Karpas-422 (cell line): ENCODE measurements around the gene GABRP. TPM values are rescaled to one million over a fixed set of nuclear protein-coding genes. Genes with fewer than 3 reads are reported as not detected.

Source experiments
- DNase-seq: peaks from one replicate; pipeline ENCODE4 v3.0.0-alpha.2; 2015
- H2AFZ ChIP-seq: fragments of 200-600 bp; sonication (generic); 2 replicates; pipeline ENCODE4 v1.6.1; 2014; ENCODE audit warnings: antibody characterized with exemption, low read length, mixed read lengths
- H3K27ac ChIP-seq: fragments of 200-600 bp; sonication (generic); 2 replicates; pipeline ENCODE4 v1.5.1; 2014; ENCODE audit warnings: mild to moderate bottlenecking, low read length, moderate library complexity
- H3K27me3 ChIP-seq: fragments of 200-600 bp; sonication (generic); 2 replicates; pipeline ENCODE4 v1.6.1; 2014; ENCODE audit warnings: low read length, mixed read lengths
- H3K36me3 ChIP-seq: fragments of 200-600 bp; sonication (generic); 2 replicates; pipeline ENCODE4 v1.6.1; 2014; ENCODE audit warnings: low read length, mixed read lengths; ENCODE audit not compliant: insufficient read depth
- H3K4me1 ChIP-seq: fragments of 200-600 bp; sonication (generic); 2 replicates; pipeline ENCODE4 v1.6.1; 2014; ENCODE audit warnings: mild to moderate bottlenecking, low read length, mixed read lengths
- H3K4me2 ChIP-seq: fragments of 200-600 bp; sonication (generic); 2 replicates; pipeline ENCODE4 v1.6.1; 2014; ENCODE audit warnings: low read length, low read depth, mild to moderate bottlenecking; ENCODE audit not compliant: poor library complexity, severe bottlenecking
- H3K4me3 ChIP-seq: fragments of 200-600 bp; sonication (generic); 2 replicates; pipeline ENCODE4 v1.5.1; 2014; ENCODE audit warnings: mild to moderate bottlenecking, antibody characterized with exemption, low read length, mixed read lengths
- H3K79me2 ChIP-seq: fragments of 200-600 bp; sonication (generic); 2 replicates; pipeline ENCODE4 v1.6.1; 2014; ENCODE audit warnings: mild to moderate bottlenecking, low read length, mixed read lengths
- H3K9ac ChIP-seq: fragments of 200-600 bp; sonication (generic); 2 replicates; pipeline ENCODE4 v1.6.0; 2014; ENCODE audit warnings: low read length
- H3K9me2 ChIP-seq: fragments of 200-600 bp; sonication (generic), shearing (Covaris generic); replicated peaks from 2 replicates; pipeline ENCODE4 v1.6.0; 2014; ENCODE audit warnings: mild to moderate bottlenecking, low read length, moderate library complexity; ENCODE audit not compliant: insufficient read depth
- H3K9me3 ChIP-seq: fragments of 300-700, 200-600 bp; sonication (generic); 2 replicates; pipeline ENCODE4 v1.6.1; 2014; ENCODE audit warnings: low read length, mixed read lengths
- H4K20me1 ChIP-seq: fragments of 200-600 bp; sonication (generic); 2 replicates; pipeline ENCODE4 v1.6.1; 2014; ENCODE audit warnings: mild to moderate bottlenecking, antibody characterized with exemption, low read length, low read depth; ENCODE audit not compliant: insufficient read depth
- total RNA-seq: library from RNA; depleted of rRNA; stranded (reverse); fragments of >200 nt; shearing (Covaris generic); gene quantifications from 2 replicates; pipeline ENCODE4 v1.2.3, GENCODE V29; 2014; ENCODE audit warnings: low replicate concordance

Gene GABRP
- total RNA-seq, 1 experiment from 2014 or later: not detected

DNA sequence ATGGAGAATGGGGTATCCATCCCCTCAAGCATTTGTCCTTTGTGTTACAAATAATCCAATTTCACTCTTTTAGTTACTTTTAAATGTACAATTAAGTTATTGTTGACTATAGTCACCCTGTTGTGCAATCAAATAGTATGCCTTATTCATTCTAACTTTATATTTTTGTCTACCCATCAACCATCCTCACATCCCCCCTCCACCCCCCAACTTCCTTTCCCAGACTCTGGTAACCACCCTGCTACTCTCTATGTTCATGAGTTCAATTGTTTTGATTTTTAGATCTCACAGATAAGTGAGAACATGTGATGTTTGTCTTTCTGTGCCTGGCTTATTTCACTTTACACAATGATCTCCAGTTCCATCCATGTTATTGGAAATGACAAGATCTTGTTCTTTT, 62.9 kb downstream of the GABRP start:
- H3K27ac ChIP-seq: no peak overlapping the region
- H3K9me3 ChIP-seq: no peaks in the 10 kb centered on the region
- no peaks in the 10 kb centered on the region for H3K4me1 ChIP-seq
- H4K20me1 ChIP-seq: no peaks in the 10 kb centered on the region
- no peaks in the 10 kb centered on the region for H3K9me2 ChIP-seq
- H3K4me3 ChIP-seq: no peak overlapping the region
- DNase-seq: no peak
- H3K4me2 ChIP-seq: no peak overlapping the region
- no peaks in the 10 kb centered on the region for H3K79me2 ChIP-seq
- no peaks in the 10 kb centered on the region for H3K36me3 ChIP-seq
- no peak overlapping the region for H2AFZ ChIP-seq
- no peak overlapping the region for H3K9ac ChIP-seq
- H3K27me3 ChIP-seq: no peaks in the 10 kb centered on the region

- no peaks in the 10 kb centered on the region for H3K27me3 ChIP-seq
- no peak overlapping the region for H3K4me3 ChIP-seq
- H2AFZ ChIP-seq: no peak overlapping the region
- H4K20me1 ChIP-seq: no peaks in the 10 kb centered on the region
- no peak overlapping the region for H3K27ac ChIP-seq
- no peak for DNase-seq
- H3K79me2 ChIP-seq: no peaks in the 10 kb centered on the region
- no peaks in the 10 kb centered on the region for H3K36me3 ChIP-seq
- no peaks in the 10 kb centered on the region for H3K9me2 ChIP-seq
- no peak overlapping the region for H3K9ac ChIP-seq
- H3K9me3 ChIP-seq: no peaks in the 10 kb centered on the region
- H3K4me2 ChIP-seq: no peak overlapping the region
- H3K4me1 ChIP-seq: no peaks in the 10 kb centered on the region
Measured at GRCh38 chr5:170846846-170847245, 63.3 kb downstream of the GABRP start.

- no peaks in the 10 kb centered on the region for H3K9me3 ChIP-seq
- H2AFZ ChIP-seq: no peak overlapping the region
- no peak overlapping the region for H3K9ac ChIP-seq
Measured at GRCh38 chr5:170848033-170848432, 64.5 kb downstream of the GABRP start.

DNA sequence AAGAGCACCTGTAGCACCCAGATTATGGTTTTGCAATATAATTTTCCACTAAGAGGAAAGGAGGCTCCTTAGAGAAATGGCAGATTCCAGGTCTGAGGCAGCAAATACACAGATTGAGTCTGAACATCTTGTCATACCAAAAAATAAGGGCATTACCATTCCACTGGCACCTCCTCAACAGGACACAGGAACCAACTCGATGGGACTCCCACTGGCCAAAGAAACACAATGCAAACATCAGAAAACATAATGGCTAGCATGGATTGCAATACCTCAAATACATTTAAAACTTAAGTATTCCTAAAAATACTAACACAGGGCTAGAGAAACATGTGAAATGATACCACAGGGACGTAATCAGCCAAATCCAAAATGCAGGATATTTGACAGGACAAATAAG, 65.8 kb downstream of the GABRP start:
- no peak overlapping the region for H2AFZ ChIP-seq
- no peak overlapping the region for H3K9ac ChIP-seq
- no peaks in the 10 kb centered on the region for H3K9me2 ChIP-seq
- no peak overlapping the region for H3K4me3 ChIP-seq
- no peaks in the 10 kb centered on the region for H4K20me1 ChIP-seq
- H3K4me2 ChIP-seq: no peak overlapping the region
- H3K4me1 ChIP-seq: no peaks in the 10 kb centered on the region
- H3K27me3 ChIP-seq: no peaks in the 10 kb centered on the region
- H3K27ac ChIP-seq: no peak overlapping the region
- no peaks in the 10 kb centered on the region for H3K36me3 ChIP-seq
- no peaks in the 10 kb centered on the region for H3K9me3 ChIP-seq
- DNase-seq: no peak
- H3K79me2 ChIP-seq: no peaks in the 10 kb centered on the region

More at GRCh38 chr5:170848033-170848432, 64.5 kb downstream of the GABRP start:
- H3K36me3 ChIP-seq: no peaks in the 10 kb centered on the region
- H3K4me2 ChIP-seq: no peak overlapping the region
- H3K27ac ChIP-seq: no peak overlapping the region
- H3K4me1 ChIP-seq: no peaks in the 10 kb centered on the region
- no peak overlapping the region for H3K4me3 ChIP-seq
- H3K27me3 ChIP-seq: no peaks in the 10 kb centered on the region
- no peak for DNase-seq
- H3K9me2 ChIP-seq: no peaks in the 10 kb centered on the region
- H3K79me2 ChIP-seq: no peaks in the 10 kb centered on the region
- H4K20me1 ChIP-seq: no peaks in the 10 kb centered on the region

DNA sequence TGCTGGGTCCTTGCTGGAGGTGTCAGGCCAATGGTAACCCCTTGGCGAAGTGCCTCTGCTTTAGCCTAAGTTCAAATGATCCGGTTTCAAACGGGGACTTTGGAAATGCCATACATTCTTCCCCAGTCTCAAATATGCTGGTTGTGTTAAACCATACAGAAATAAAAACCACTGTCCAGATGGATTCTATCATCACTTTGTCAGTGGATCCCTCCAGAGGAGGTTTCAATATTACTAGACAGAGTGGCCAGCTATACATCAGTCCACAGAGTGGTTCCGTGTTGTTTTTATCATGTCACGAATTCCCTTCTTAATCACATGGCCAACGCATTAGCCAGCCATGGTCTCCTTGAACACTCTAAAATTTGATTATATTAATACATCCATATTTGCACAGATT, 71.0 kb downstream of the GABRP start:
- Histone ChIP-seq H3K9ac (no peak overlapping the region), H3K4me2 (no peak overlapping the region), H3K79me2 (no peaks in the 10 kb centered on the region), H4K20me1 (no peaks in the 10 kb centered on the region), H2AFZ (no peak overlapping the region), H3K9me3 (no peaks in the 10 kb centered on the region), H3K4me3 (no peak overlapping the region), H3K36me3 (no peaks in the 10 kb centered on the region), H3K27me3 (no peaks in the 10 kb centered on the region), H3K9me2 (no peaks in the 10 kb centered on the region), H3K4me1 (no peaks in the 10 kb centered on the region), H3K27ac (no peak overlapping the region)
- no peak for DNase-seq

GRCh38 chr5:170857066-170857465, 73.5 kb downstream of the GABRP start:
- H3K4me2 ChIP-seq: no peak overlapping the region
- H3K36me3 ChIP-seq: no peaks in the 10 kb centered on the region
- H4K20me1 ChIP-seq: no peaks in the 10 kb centered on the region
- H3K4me1 ChIP-seq: no peaks in the 10 kb centered on the region
- no peak for DNase-seq
- no peak overlapping the region for H3K9ac ChIP-seq
- H3K9me2 ChIP-seq: no peaks in the 10 kb centered on the region
- H3K27ac ChIP-seq: no peak overlapping the region
- no peaks in the 10 kb centered on the region for H3K27me3 ChIP-seq
- no peak overlapping the region for H3K4me3 ChIP-seq
- peaks cover 5% of the 10 kb centered on the region; the same call in 1 of the 2 replicates for H3K9me3 ChIP-seq
- H2AFZ ChIP-seq: no peak overlapping the region
- H3K79me2 ChIP-seq: no peaks in the 10 kb centered on the region

DNA sequence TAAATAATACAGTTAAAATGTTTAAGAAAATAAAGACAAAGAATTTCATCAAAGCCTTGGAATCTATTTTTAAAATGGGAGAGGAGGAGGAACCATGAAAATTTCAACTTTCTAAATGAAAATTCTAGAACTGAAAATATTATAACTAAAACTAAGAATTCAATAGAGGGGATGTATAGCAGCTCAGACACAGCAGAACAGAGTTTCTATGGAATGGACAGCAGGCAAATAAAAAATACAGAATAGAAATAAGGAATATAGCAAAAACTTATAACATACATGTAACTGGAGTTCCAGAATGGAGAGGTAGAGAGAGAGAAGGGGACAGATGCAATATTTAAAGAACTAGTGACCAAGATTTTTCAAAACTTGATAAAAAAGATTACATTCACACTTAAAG, 76.9 kb downstream of the GABRP start:
- peaks cover 5% of the 10 kb centered on the region; the same call in 1 of the 2 replicates for H3K9me3 ChIP-seq
- H4K20me1 ChIP-seq: no peaks in the 10 kb centered on the region
- H3K4me2 ChIP-seq: no peak overlapping the region
- no peak overlapping the region for H2AFZ ChIP-seq
- H3K27ac ChIP-seq: no peak overlapping the region
- H3K9me2 ChIP-seq: no peaks in the 10 kb centered on the region
- no peaks in the 10 kb centered on the region for H3K79me2 ChIP-seq
- H3K9ac ChIP-seq: no peak overlapping the region
- no peaks in the 10 kb centered on the region for H3K4me1 ChIP-seq
- no peaks in the 10 kb centered on the region for H3K27me3 ChIP-seq
- no peak for DNase-seq
- H3K36me3 ChIP-seq: no peaks in the 10 kb centered on the region
- H3K4me3 ChIP-seq: no peak overlapping the region

GRCh38 chr5:170860818-170861666, 77.5 kb downstream of the GABRP start:
- Histone ChIP-seq H3K27ac (no peak overlapping the region), H2AFZ (no peak overlapping the region), H3K4me3 (no peak overlapping the region), H3K9ac (no peak overlapping the region), H3K9me2 (no peaks in the 10 kb centered on the region), H3K4me1 (no peaks in the 10 kb centered on the region), H3K79me2 (no peaks in the 10 kb centered on the region), H4K20me1 (no peaks in the 10 kb centered on the region), H3K36me3 (no peaks in the 10 kb centered on the region), H3K4me2 (no peak overlapping the region), H3K9me3 (peaks cover 5% of the 10 kb centered on the region; the same call in 1 of the 2 replicates), H3K27me3 (no peaks in the 10 kb centered on the region)
- no peak for DNase-seq
